Mononuclear cell (primary cell): ENCODE measurements around the gene ZYX. TPM values are rescaled to one million over a fixed set of nuclear protein-coding genes. Genes with fewer than 3 reads are reported as not detected.
"Not testable (repeated sequence)": the region's sequence is repeated elsewhere in the genome, so short reads cannot be mapped to it uniquely, and the experiment has no call there.

Experiments
- H3K27me3 ChIP-seq: 2 replicates; pipeline ENCODE4 v1.6.0; 2011; ENCODE audit warnings: low read length, control low read depth; ENCODE audit not compliant: insufficient read depth
- H3K4me1 ChIP-seq: 2 replicates; pipeline ENCODE4 v1.5.1; 2011; ENCODE audit warnings: mild to moderate bottlenecking, low read length, control low read depth; ENCODE audit not compliant: insufficient read depth
- H3K4me3 ChIP-seq: 2 replicates; pipeline ENCODE4 v1.5.1; 2011; ENCODE audit warnings: mild to moderate bottlenecking, low read length, moderate library complexity
- H3K9me3 ChIP-seq: 2 replicates; pipeline ENCODE4 v1.5.1; 2011; ENCODE audit warnings: low read depth, mild to moderate bottlenecking, control low read depth, low read length
- total RNA-seq: library from RNA; depleted of rRNA; stranded (reverse); fragments of >200 nt; gene quantifications from one replicate; pipeline ENCODE4 v1.2.3, GENCODE V29; 2012

ZYX gene
- total RNA-seq, 1 donor, result 64.0 TPM

- no peak overlapping the region for H3K4me3 ChIP-seq
- peaks cover 58% of the 10 kb centered on the region for H3K4me1 ChIP-seq
- H3K9me3 ChIP-seq, result no peaks in the 10 kb centered on the region
- H3K27me3 ChIP-seq, result no peaks in the 10 kb centered on the region
Measured at GRCh38 chr7:143387156-143387975, 6.2 kb downstream of the ZYX start.

- Histone ChIP-seq H3K27me3 (no peaks in the 10 kb centered on the region), H3K4me1 (peaks cover 51% of the 10 kb centered on the region)
Measured at GRCh38 chr7:143388051-143388450, 6.9 kb downstream of the ZYX start.

GRCh38 chr7:143388491-143389101 is 7.5 kb downstream of the ZYX start:
- Histone ChIP-seq H3K27me3 (no peaks in the 10 kb centered on the region), H3K4me1 (peaks cover 46% of the 10 kb centered on the region), H3K4me3 (no peak overlapping the region), H3K9me3 (no peaks in the 10 kb centered on the region)

More at GRCh38 chr7:143388051-143388450, 6.9 kb downstream of the ZYX start:
- no peaks in the 10 kb centered on the region for H3K9me3 ChIP-seq
- H3K4me3 ChIP-seq, result no peak overlapping the region

- H3K4me1 ChIP-seq, result peaks cover 36% of the 10 kb centered on the region
- no peak overlapping the region for H3K4me3 ChIP-seq
- H3K9me3 ChIP-seq, result no peaks in the 10 kb centered on the region
- H3K27me3 ChIP-seq, result no peaks in the 10 kb centered on the region
Measured at GRCh38 chr7:143389316-143390103, 8.4 kb downstream of the ZYX start.

- peaks cover 36% of the 10 kb centered on the region for H3K4me1 ChIP-seq
- H3K27me3 ChIP-seq, result no peaks in the 10 kb centered on the region
- H3K9me3 ChIP-seq, result no peaks in the 10 kb centered on the region
- no peak overlapping the region for H3K4me3 ChIP-seq
Measured at GRCh38 chr7:143390104-143390772, 9.1 kb downstream of the ZYX start.

GRCh38 chr7:143390773-143391317 is 9.7 kb downstream of the ZYX start:
- peaks cover 33% of the 10 kb centered on the region for H3K4me1 ChIP-seq
- H3K4me3 ChIP-seq, result no peak overlapping the region
- no peaks in the 10 kb centered on the region for H3K27me3 ChIP-seq
- H3K9me3 ChIP-seq, result no peaks in the 10 kb centered on the region

GRCh38 chr7:143391462-143392404 is 10.6 kb downstream of the ZYX start:
- no peaks in the 10 kb centered on the region for H3K9me3 ChIP-seq
- no peaks in the 10 kb centered on the region for H3K27me3 ChIP-seq
- peaks cover 24% of the 10 kb centered on the region for H3K4me1 ChIP-seq
- H3K4me3 ChIP-seq, result no peak overlapping the region

GRCh38 chr7:143392427-143392826 is 11.3 kb downstream of the ZYX start:
- H3K4me1 ChIP-seq, result peaks cover 17% of the 10 kb centered on the region
- H3K27me3 ChIP-seq, H3K4me3 ChIP-seq, H3K9me3 ChIP-seq: not testable (repeated sequence)

- Histone ChIP-seq H3K9me3 (no peaks in the 10 kb centered on the region), H3K4me1 (peaks cover 13% of the 10 kb centered on the region), H3K27me3 (no peaks in the 10 kb centered on the region), H3K4me3 (no peak overlapping the region)
Measured at GRCh38 chr7:143392875-143393266, 11.7 kb downstream of the ZYX start.

GRCh38 chr7:143393267-143394041 is 12.3 kb downstream of the ZYX start:
- H3K9me3 ChIP-seq, result no peaks in the 10 kb centered on the region
- H3K4me1 ChIP-seq, result peaks cover 10% of the 10 kb centered on the region
- no peak overlapping the region for H3K4me3 ChIP-seq
- H3K27me3 ChIP-seq, result no peaks in the 10 kb centered on the region

- Histone ChIP-seq H3K4me3 (no peak overlapping the region), H3K9me3 (no peaks in the 10 kb centered on the region), H3K4me1 (peaks cover 10% of the 10 kb centered on the region), H3K27me3 (no peaks in the 10 kb centered on the region)
Measured at GRCh38 chr7:143394068-143394467, 12.9 kb downstream of the ZYX start.

GRCh38 chr7:143394777-143395176 is 13.6 kb downstream of the ZYX start:
- Histone ChIP-seq H3K9me3 (no peaks in the 10 kb centered on the region), H3K27me3 (no peaks in the 10 kb centered on the region), H3K4me3 (no peak overlapping the region), H3K4me1 (peaks cover 10% of the 10 kb centered on the region)
